Suprapubic skin (tissue), 4 donors: ENCODE measurements around the gene VCAM1.

Experiments used
- EP300 ChIP-seq: sonication (generic); formaldehyde crosslinking; IDR thresholded peaks from one replicate; pipeline ENCODE4 v1.6.1; 2017; ENCODE audit warnings: antibody characterized with exemption
- POLR2AphosphoS5 ChIP-seq, 3 donors: sonication (generic); formaldehyde crosslinking; IDR thresholded peaks; one replicate each; pipeline ENCODE4 v1.6.1; 2017; ENCODE audit warnings: antibody characterized with exemption in 3 of 3
- TF ChIP-seq, protein P1 (sequence below), 2 donors: fragments of 200-600 bp in 1 of 2; fragments of 450-650 bp in 1 of 2; sonication (generic) in 1 of 2; IDR thresholded peaks; one replicate each; pipeline ENCODE4 v1.5.1; 2016 to 2019; ENCODE audit warnings: antibody characterized with exemption in 2 of 2, mild to moderate bottlenecking in 1 of 2, moderate library complexity in 1 of 2

DNA sequence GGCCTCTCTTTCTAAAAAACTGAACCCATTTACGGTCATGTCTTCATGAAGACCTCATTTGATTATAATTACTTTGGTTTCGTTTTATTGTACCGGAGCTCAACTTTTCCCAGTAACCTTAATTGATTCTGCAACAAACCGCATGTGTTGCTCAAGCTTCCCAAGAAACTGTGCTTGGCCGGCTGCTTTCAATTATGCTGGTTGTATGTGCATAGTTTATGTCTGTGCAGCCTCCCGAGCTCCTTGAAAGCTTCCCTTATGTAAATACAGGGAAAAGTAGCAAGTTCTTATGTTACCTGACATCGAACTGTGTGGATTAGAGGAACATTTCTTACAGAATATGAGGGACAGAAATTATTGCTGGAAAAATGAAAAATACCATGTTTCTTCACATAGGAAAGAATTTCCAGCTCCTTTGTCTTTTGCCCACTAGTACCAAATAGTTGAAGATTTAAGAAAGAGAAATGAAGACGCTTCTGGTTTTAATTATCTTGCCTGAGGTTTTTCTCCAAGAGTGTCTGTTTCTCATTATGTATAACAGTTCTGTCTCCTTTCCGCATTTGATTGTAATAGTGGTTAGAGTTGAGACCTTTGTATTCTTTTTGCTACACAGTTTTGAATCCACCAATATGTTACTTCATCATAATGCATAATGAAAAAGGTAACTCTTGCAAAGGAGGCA lies 2.1 kb downstream of the VCAM1 start:
- TF ChIP-seq, protein P1, sequence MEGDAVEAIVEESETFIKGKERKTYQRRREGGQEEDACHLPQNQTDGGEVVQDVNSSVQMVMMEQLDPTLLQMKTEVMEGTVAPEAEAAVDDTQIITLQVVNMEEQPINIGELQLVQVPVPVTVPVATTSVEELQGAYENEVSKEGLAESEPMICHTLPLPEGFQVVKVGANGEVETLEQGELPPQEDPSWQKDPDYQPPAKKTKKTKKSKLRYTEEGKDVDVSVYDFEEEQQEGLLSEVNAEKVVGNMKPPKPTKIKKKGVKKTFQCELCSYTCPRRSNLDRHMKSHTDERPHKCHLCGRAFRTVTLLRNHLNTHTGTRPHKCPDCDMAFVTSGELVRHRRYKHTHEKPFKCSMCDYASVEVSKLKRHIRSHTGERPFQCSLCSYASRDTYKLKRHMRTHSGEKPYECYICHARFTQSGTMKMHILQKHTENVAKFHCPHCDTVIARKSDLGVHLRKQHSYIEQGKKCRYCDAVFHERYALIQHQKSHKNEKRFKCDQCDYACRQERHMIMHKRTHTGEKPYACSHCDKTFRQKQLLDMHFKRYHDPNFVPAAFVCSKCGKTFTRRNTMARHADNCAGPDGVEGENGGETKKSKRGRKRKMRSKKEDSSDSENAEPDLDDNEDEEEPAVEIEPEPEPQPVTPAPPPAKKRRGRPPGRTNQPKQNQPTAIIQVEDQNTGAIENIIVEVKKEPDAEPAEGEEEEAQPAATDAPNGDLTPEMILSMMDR (IDR thresholded peaks at IDR 0.05): no peak
- no peak for TF ChIP-seq EP300
- no peak for TF ChIP-seq POLR2AphosphoS5 (IDR thresholded peaks at IDR 0.05)
